GM06990 (cell line): ENCODE data around the gene PAEP.

Experiments used
- DNase-seq: peaks from one replicate; pipeline ENCODE4 v3.0.0-alpha.2; 2011; ENCODE audit not compliant: insufficient read length; ENCODE audit errors: extremely low read depth
- H3K27me3 ChIP-seq: replicated peaks from 2 replicates; pipeline ENCODE4 v1.6.0; 2011; ENCODE audit warnings: low read length; ENCODE audit not compliant: control insufficient read depth, insufficient read depth
- H3K36me3 ChIP-seq: 2 replicates; pipeline ENCODE4 v1.5.1; 2011; ENCODE audit warnings: low read length; ENCODE audit not compliant: control insufficient read depth, insufficient read depth
- H3K4me3 ChIP-seq: replicated peaks from 2 replicates; pipeline ENCODE4 v1.5.1; 2011; ENCODE audit warnings: low read depth, mild to moderate bottlenecking, control low read depth, low read length
- TF ChIP-seq, protein P1 (sequence below): IDR thresholded peaks from 2 replicates; pipeline ENCODE4 v1.5.1; 2011; ENCODE audit warnings: low read length, control low read depth, mild to moderate bottlenecking, inconsistent platforms; ENCODE audit not compliant: insufficient read depth, poor library complexity, severe bottlenecking

The PAEP gene

GRCh38 chr9:135515083-135515951 is 46.2 kb upstream of the PAEP start:
- DNase-seq = no peak
- TF ChIP-seq, protein P1, sequence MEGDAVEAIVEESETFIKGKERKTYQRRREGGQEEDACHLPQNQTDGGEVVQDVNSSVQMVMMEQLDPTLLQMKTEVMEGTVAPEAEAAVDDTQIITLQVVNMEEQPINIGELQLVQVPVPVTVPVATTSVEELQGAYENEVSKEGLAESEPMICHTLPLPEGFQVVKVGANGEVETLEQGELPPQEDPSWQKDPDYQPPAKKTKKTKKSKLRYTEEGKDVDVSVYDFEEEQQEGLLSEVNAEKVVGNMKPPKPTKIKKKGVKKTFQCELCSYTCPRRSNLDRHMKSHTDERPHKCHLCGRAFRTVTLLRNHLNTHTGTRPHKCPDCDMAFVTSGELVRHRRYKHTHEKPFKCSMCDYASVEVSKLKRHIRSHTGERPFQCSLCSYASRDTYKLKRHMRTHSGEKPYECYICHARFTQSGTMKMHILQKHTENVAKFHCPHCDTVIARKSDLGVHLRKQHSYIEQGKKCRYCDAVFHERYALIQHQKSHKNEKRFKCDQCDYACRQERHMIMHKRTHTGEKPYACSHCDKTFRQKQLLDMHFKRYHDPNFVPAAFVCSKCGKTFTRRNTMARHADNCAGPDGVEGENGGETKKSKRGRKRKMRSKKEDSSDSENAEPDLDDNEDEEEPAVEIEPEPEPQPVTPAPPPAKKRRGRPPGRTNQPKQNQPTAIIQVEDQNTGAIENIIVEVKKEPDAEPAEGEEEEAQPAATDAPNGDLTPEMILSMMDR = no peak
- Histone ChIP-seq H3K36me3 (no peaks in the 10 kb centered on the region), H3K27me3 (peaks cover 2% of the 10 kb centered on the region), H3K4me3 (no peak overlapping the region)

- no peak overlapping the region for H3K4me3 ChIP-seq
- no peaks in the 10 kb centered on the region for H3K36me3 ChIP-seq
- DNase-seq = no peak
- TF ChIP-seq, protein P1 = no peak
- peaks cover 2% of the 10 kb centered on the region for H3K27me3 ChIP-seq
Measured at GRCh38 chr9:135516132-135516860, 45.3 kb upstream of the PAEP start.

DNA sequence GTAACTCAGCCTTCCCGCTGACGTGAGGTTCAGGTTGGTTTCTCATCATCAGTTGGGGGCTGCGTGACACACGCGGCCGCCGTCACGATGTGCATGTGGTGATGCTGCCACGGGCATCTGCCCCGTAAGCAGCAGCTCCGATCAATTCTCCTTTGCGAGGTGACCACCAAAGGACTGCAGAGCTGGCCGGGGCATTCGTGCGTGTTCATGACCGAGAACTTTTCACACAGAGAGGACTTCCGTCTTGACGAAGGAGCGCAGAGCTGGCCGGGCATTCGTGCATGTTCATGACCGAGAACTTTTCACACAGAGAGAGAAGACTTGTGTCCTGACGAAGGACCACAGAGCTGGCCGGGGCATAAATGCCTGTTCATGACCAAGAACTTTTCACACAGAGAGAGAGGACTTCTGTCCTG is 44.1 kb upstream of the PAEP start:
- DNase-seq = no peak
- TF ChIP-seq, protein P1 = no peak

DNA sequence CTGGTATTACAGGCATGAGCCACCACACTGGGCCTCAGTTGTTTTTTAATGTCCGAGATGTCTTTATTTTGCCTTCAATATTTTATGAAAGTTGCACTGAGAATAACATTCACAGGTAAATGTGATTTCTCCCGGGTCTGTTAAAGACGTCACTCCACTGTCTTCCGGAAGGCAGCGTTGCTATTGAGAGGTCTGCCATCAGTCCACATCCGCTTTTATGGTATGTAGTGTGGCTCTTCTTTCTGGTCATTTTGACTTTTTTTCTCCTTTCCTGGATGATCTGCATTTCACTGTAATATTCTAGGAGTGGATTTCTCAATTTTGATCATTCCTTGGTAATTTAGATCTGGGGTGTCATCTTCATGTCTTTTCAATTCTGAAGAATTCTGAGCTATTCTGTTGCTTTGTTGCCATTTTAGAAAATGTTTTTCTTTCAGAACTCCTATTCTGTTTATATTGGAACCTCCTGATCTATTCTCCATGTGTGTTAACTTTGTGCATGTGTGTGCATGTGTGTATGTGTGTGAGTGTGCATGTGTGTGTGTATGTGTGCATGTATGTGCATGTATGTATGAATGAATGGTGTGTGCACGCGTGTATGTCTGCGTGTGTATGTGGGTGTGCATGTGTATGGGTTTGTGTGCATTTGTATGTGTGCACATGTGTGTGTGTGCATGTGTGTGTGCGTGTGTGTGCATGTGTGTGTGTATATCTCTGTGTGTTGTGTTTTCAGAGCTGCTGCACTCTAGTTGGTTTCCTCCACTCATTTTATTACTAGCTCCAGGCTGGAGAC is 42.2 kb upstream of the PAEP start:
- Histone ChIP-seq H3K4me3 (no peak overlapping the region), H3K27me3 (peaks cover 2% of the 10 kb centered on the region), H3K36me3 (no peaks in the 10 kb centered on the region)
- TF ChIP-seq, protein P1 = no peak
- no peak for DNase-seq

More for the DNA sequence above, 44.1 kb upstream of the PAEP start:
- no peak overlapping the region for H3K4me3 ChIP-seq
- no peaks in the 10 kb centered on the region for H3K36me3 ChIP-seq
- peaks cover 2% of the 10 kb centered on the region for H3K27me3 ChIP-seq

- no peak for DNase-seq
- TF ChIP-seq, protein P1 = no peak
- H3K4me3 ChIP-seq = no peak within 1 kb of the TSS
Measured at GRCh38 chr9:135520916-135521607, 40.5 kb upstream of the PAEP start, which contains the start of gene LCN1. Gene LCN1, plus strand, starts transcription at chr9:135521440. Its CDS starts 58 bp downstream, at chr9:135521498.

More at GRCh38 chr9:135520916-135521607, 40.5 kb upstream of the PAEP start, which contains the start of gene LCN1:
- Histone ChIP-seq H3K27me3 (no peaks in the 10 kb centered on the region; the same call in 1 of the 2 replicates), H3K36me3 (no peaks in the 10 kb centered on the region)
